Calu3 (cell line): ENCODE data around the gene TMEM165. TPM values are rescaled to one million over a fixed set of nuclear protein-coding genes. Genes with fewer than 3 reads are reported as not detected.

Source experiments
- Bru-seq: library from RNA; stranded (reverse); fragments of 400-500 nt; gene quantifications from one replicate; lab custom pipeline; 2021; lab: Mats Ljungman, UMichigan
- BruChase-seq, 2 experiments: library from RNA; stranded (reverse); fragments of 400-500 nt; gene quantifications; one replicate each; lab custom pipeline; 2021; lab: Mats Ljungman, UMichigan
- BruUV-seq: library from RNA; stranded (reverse); fragments of 400-500 nt; replicated peaks from 2 replicates; lab custom pipeline; 2021; lab: Mats Ljungman, UMichigan
- CTCF ChIA-PET: fragments of 300-600 bp; sonication (Branson Sonifier 250); formaldehyde crosslinking; loops from one replicate; lab custom pipeline; 2022; ENCODE audit warnings: antibody characterized with exemption; lab: Charles Lee
- DNase-seq: peaks from one replicate; pipeline ENCODE4 v3.0.0; 2022
- H3K27ac Mint-ChIP-seq: one replicate; pipeline ENCODE4 v1.8.0; 2022; ENCODE audit warnings: mixed read lengths; ENCODE audit not compliant: unreplicated experiment
- H3K27me3 Mint-ChIP-seq: one replicate; pipeline ENCODE4 v1.8.0; 2022; ENCODE audit warnings: mixed read lengths; ENCODE audit not compliant: unreplicated experiment
- H3K36me3 Mint-ChIP-seq: one replicate; pipeline ENCODE4 v1.8.0; 2022; ENCODE audit warnings: mild to moderate bottlenecking, moderate library complexity, mixed read lengths; ENCODE audit not compliant: insufficient read depth, unreplicated experiment
- H3K4me1 Mint-ChIP-seq: one replicate; pipeline ENCODE4 v1.8.0; 2022; ENCODE audit warnings: mild to moderate bottlenecking, low read depth, mixed read lengths; ENCODE audit not compliant: unreplicated experiment
- H3K4me3 Mint-ChIP-seq: one replicate; pipeline ENCODE4 v1.8.0; 2022; ENCODE audit warnings: mild to moderate bottlenecking, low read depth, moderate library complexity, mixed read lengths; ENCODE audit not compliant: unreplicated experiment
- H3K9me3 Mint-ChIP-seq: one replicate; pipeline ENCODE4 v1.8.0; 2022; ENCODE audit warnings: low read depth, mixed read lengths; ENCODE audit not compliant: unreplicated experiment
- CTCF ChIP-seq: fragments of 200-600 bp; IDR thresholded peaks from one replicate; pipeline ENCODE4 v1.8.0; 2022; ENCODE audit warnings: antibody characterized with exemption; ENCODE audit not compliant: unreplicated experiment
- intact Hi-C: fragments of 100-400 bp; cut with micrococcal nuclease; formaldehyde crosslinking; loops from one replicate; pipeline ENCODE4 v1.10.0; 2022; ENCODE audit not compliant: unreplicated experiment
- long read RNA-seq: library from polyadenylated mRNA; stranded (forward); transcript quantifications from one replicate; pipeline ENCODE4 v2.0.0, GENCODE V29; 2022
- total RNA-seq: library from RNA; stranded (reverse); gene quantifications from 2 replicates; pipeline ENCODE4 v1.2.3, GENCODE V29; 2022

TMEM165 gene
- total RNA-seq (89.0 and 96.6 TPM in 2 replicates), Bru-seq, nascent RNA (percentile 96 among the genes with signal in this experiment), BruChase-seq, experiment 1, labeled RNA remaining after a 6-hour chase (percentile 91 among the genes with signal in this experiment), BruChase-seq, experiment 2, labeled RNA remaining after a 2-hour chase (percentile 92 among the genes with signal in this experiment)
- long read RNA-seq, transcript TMEM165-201 (6 exons, 1,928 nt): major isoform, 142 of 161 reads
- long read RNA-seq, partial matches to known transcripts: 6 of 161 reads
- long read RNA-seq, other reads (novel, unspliced or antisense): 13 of 161 reads

GRCh38 chr4:55395529-55396307, at the start of gene TMEM165:
TMEM165 (plus strand) TSS chr4:55395957; CDS start chr4:55396190, 233 bp downstream.
- CTCF ChIA-PET: no interaction called here
- no peak for TF ChIP-seq CTCF
- H3K36me3 Mint-ChIP-seq: peaks cover 49% of the 10 kb centered on the region
- H3K4me1 Mint-ChIP-seq: peaks cover 23% of the 10 kb centered on the region
- H3K27ac Mint-ChIP-seq: peak within 1 kb of the TSS; percentile 87
- no TSS peak for BruUV-seq
- H3K9me3 Mint-ChIP-seq: no peaks in the 10 kb centered on the region
- H3K27me3 Mint-ChIP-seq: no peaks in the 10 kb centered on the region
- peak within 1 kb of the TSS; percentile 81 for H3K4me3 Mint-ChIP-seq
- intact Hi-C loops: loop anchor here (5.0 kb wide), 3 partner anchors 48 to 423 kb away; partner anchors contain the start of gene SRD5A3
- DNase-seq: peak; percentile 93

GRCh38 chr4:55345980-55346850, 49.5 kb upstream of the TMEM165 start, which contains the start of gene SRD5A3:
SRD5A3 (plus strand) TSS chr4:55346242; CDS start chr4:55346337, 95 bp downstream.
- Mint-ChIP-seq H3K36me3 (peaks cover 19% of the 10 kb centered on the region), H3K27me3 (no peaks in the 10 kb centered on the region), H3K4me3 (peak within 1 kb of the TSS; percentile 85), H3K4me1 (peaks cover 15% of the 10 kb centered on the region), H3K27ac (peak within 1 kb of the TSS; percentile 56), H3K9me3 (no peaks in the 10 kb centered on the region)
- BruUV-seq: no TSS peak
- CTCF ChIA-PET: interaction anchor here (0.6 to 1.5 kb wide), 4 partner anchors 16 to 375 kb away, joined by 3 to 9 read pairs (median 4); no protein-coding TSS in a partner anchor
- peak; percentile 91 for TF ChIP-seq CTCF
- intact Hi-C loops: loop anchor here (5.0 to 10.0 kb wide), 3 partner anchors 51 to 389 kb away; partner anchors contain the start of genes CLOCK and TMEM165
- peak; percentile 94 for DNase-seq

- TF ChIP-seq CTCF: no peak
- intact Hi-C loops: loop anchor here (5.0 to 10.0 kb wide), 3 partner anchors 50 to 388 kb away; partner anchors contain the start of genes CLOCK and TMEM165
- no peaks in the 10 kb centered on the region for H3K27me3 Mint-ChIP-seq
- BruUV-seq: no TSS peak
- no peaks in the 10 kb centered on the region for H3K9me3 Mint-ChIP-seq
- CTCF ChIA-PET: interaction anchor here (0.6 to 1.2 kb wide), 3 partner anchors 17 to 376 kb away, joined by 3 to 4 read pairs (median 3); no protein-coding TSS in a partner anchor
- H3K36me3 Mint-ChIP-seq: peaks cover 19% of the 10 kb centered on the region
- peak overlapping the region; percentile 85 for H3K4me3 Mint-ChIP-seq
- peaks cover 15% of the 10 kb centered on the region for H3K4me1 Mint-ChIP-seq
- H3K27ac Mint-ChIP-seq: peak overlapping the region; percentile 56
- DNase-seq: peak; percentile 13
These were observed 48.9 kb upstream of the TMEM165 start for GRCh38 chr4:55346851-55347255.
